GM12873 (cell line): ENCODE results near the gene DHRS2.

ENCODE experiments used
- CTCF ChIP-seq: IDR thresholded peaks from 2 replicates; pipeline ENCODE4 v1.5.1; 2012; ENCODE audit warnings: low read depth, mild to moderate bottlenecking, moderate library complexity, low read length, control low read depth; ENCODE audit not compliant: insufficient read depth; ENCODE audit errors: missing control alignments

The DHRS2 gene

GRCh38 chr14:23601845-23602180 lies 34.4 kb upstream of the DHRS2 start:
- no peak for TF ChIP-seq CTCF

- no peak for TF ChIP-seq CTCF
These were observed 33.7 kb upstream of the DHRS2 start for GRCh38 chr14:23602181-23603095.

- no peak for TF ChIP-seq CTCF
These were observed 33.1 kb upstream of the DHRS2 start for GRCh38 chr14:23603103-23603502.

- no peak for TF ChIP-seq CTCF
These were observed 32.0 kb upstream of the DHRS2 start for GRCh38 chr14:23604148-23604547.

- TF ChIP-seq CTCF, result no peak
These were observed 31.4 kb upstream of the DHRS2 start for GRCh38 chr14:23604675-23605170.

- TF ChIP-seq CTCF, result no peak
These were observed 30.1 kb upstream of the DHRS2 start for GRCh38 chr14:23605931-23606585.

- TF ChIP-seq CTCF, result no peak
These were observed 27.7 kb upstream of the DHRS2 start for GRCh38 chr14:23608454-23608853.
